ENCODE measurements around the gene HAO2.
A peak's percentile ranks its signal among the peaks of the same experiment; 100 is the strongest.

The HAO2 gene

DNA sequence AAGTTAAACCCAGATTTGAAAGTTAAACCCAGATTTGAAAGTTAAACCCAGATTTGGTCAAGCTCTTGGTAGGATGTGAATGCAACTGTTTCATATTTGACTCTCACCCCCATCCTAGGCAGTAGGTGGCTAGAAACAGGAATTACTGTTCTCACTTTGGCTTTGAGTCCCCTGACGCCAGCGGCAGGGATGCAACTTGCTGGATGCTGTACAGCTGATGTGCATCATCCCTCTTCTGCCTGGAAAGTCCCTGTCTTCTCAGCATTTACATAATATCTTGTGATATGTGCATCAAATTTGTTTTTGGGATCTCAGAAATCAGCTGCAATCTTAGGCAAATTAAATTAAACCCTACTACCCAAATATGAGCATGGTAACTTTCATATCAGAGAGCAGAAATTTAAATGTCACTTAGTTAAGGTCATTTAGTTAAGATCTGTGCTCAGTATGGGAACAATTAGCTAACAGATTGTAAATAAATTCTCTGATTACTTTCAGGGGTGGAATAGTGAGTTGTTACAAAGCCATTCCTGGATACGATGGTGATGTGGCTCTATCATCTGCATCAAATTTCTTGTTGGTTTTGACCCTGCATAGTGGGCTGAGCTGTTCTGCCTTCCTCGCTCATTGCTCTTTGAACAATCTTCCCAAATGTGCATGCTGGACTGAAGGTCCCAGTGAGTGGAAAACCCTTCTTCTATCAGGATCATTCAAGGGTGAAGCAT lies 6.8 kb upstream of the HAO2 start:
- no CpG with 5 or more reads among the region's 4 CpGs for WGBS (ENCODE audit: insufficient coverage, insufficient read length)
- no peaks in the 10 kb centered on the region for H3K36me3 ChIP-seq (ENCODE audit: control insufficient read depth, insufficient read depth, low read length)
- no peak for DNase-seq (ENCODE audit: low read depth, low spot score)
- H3K9me3 ChIP-seq (ENCODE audit: control insufficient read depth, insufficient read depth, low read length) = no peaks in the 10 kb centered on the region; the same call in 1 of the 2 replicates
- H3K27ac ChIP-seq (ENCODE audit: low read length) = no peak overlapping the region
- no peak overlapping the region for H3K4me3 ChIP-seq (ENCODE audit: low read length)
- H3K4me1 ChIP-seq (ENCODE audit: control insufficient read depth, insufficient read depth, low read length) = 0 out of 2 replicates have a peak, but pooled peaks cover 1% of the 10 kb centered on the region
- H3K27me3 ChIP-seq (ENCODE audit: control insufficient read depth, insufficient read depth, low read length) = no peaks in the 10 kb centered on the region

GRCh38 chr1:119363162-119363561 lies 5.4 kb upstream of the HAO2 start:
- no peaks in the 10 kb centered on the region for H3K27me3 ChIP-seq (ENCODE audit: control insufficient read depth, insufficient read depth, low read length)
- no CpG with 5 or more reads among the region's 7 CpGs for WGBS (ENCODE audit: insufficient coverage, insufficient read length)
- H3K36me3 ChIP-seq (ENCODE audit: control insufficient read depth, insufficient read depth, low read length) = no peaks in the 10 kb centered on the region
- no peak for DNase-seq (ENCODE audit: low read depth, low spot score)
- H3K27ac ChIP-seq (ENCODE audit: low read length) = no peak overlapping the region
- no peaks in the 10 kb centered on the region; the same call in 1 of the 2 replicates for H3K9me3 ChIP-seq (ENCODE audit: control insufficient read depth, insufficient read depth, low read length)
- 0 out of 2 replicates have a peak, but pooled peaks cover 1% of the 10 kb centered on the region for H3K4me1 ChIP-seq (ENCODE audit: control insufficient read depth, insufficient read depth, low read length)
- no peak overlapping the region for H3K4me3 ChIP-seq (ENCODE audit: low read length)

- Histone ChIP-seq H3K27ac (ENCODE audit: low read length) (no peak overlapping the region), H3K4me3 (ENCODE audit: low read length) (no peak overlapping the region), H3K9me3 (ENCODE audit: control insufficient read depth, insufficient read depth, low read length) (no peaks in the 10 kb centered on the region; the same call in 1 of the 2 replicates), H3K27me3 (ENCODE audit: control insufficient read depth, insufficient read depth, low read length) (no peaks in the 10 kb centered on the region), H3K4me1 (ENCODE audit: control insufficient read depth, insufficient read depth, low read length) (0 out of 2 replicates have a peak, but pooled peaks cover 1% of the 10 kb centered on the region), H3K36me3 (ENCODE audit: control insufficient read depth, insufficient read depth, low read length) (no peaks in the 10 kb centered on the region)
- WGBS (ENCODE audit: insufficient coverage, insufficient read length) = no CpG with 5 or more reads among the region's 4 CpGs
- no peak for DNase-seq (ENCODE audit: low read depth, low spot score)
Observed at GRCh38 chr1:119364640-119365039, 3.9 kb upstream of the HAO2 start.

DNA sequence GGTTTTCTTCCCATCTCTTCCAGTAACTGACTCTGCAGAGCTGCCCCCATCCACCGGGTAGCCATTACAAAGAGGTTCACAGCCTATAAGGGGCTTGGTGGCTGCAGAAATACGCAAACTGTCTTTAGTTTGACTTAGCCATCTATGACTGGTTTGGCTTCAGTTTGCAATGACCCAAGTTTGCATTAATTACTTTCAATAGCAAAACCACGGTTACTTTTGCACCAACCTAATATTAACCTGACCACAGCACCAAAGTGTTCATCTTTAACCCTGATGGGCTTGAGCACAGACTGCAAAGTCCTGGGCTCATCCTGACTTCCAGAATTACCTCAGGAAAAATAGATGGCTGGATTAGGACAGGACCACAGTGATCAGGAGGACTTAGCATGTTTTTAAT lies 2.2 kb upstream of the HAO2 start:
- Histone ChIP-seq H3K9me3 (ENCODE audit: control insufficient read depth, insufficient read depth, low read length) (no peaks in the 10 kb centered on the region; the same call in 1 of the 2 replicates), H3K27ac (ENCODE audit: low read length) (no peak overlapping the region), H3K4me3 (ENCODE audit: low read length) (no peak overlapping the region), H3K4me1 (ENCODE audit: control insufficient read depth, insufficient read depth, low read length) (0 out of 2 replicates have a peak, but pooled peaks cover 1% of the 10 kb centered on the region), H3K27me3 (ENCODE audit: control insufficient read depth, insufficient read depth, low read length) (no peaks in the 10 kb centered on the region), H3K36me3 (ENCODE audit: control insufficient read depth, insufficient read depth, low read length) (no peaks in the 10 kb centered on the region)
- no peak for DNase-seq (ENCODE audit: low read depth, low spot score)
- WGBS (ENCODE audit: insufficient coverage, insufficient read length) = no CpG with 5 or more reads among the region's 3 CpGs

- Histone ChIP-seq H3K27me3 (ENCODE audit: control insufficient read depth, insufficient read depth, low read length) (no peaks in the 10 kb centered on the region), H3K4me1 (ENCODE audit: control insufficient read depth, insufficient read depth, low read length) (0 out of 2 replicates have a peak, but pooled peaks cover 1% of the 10 kb centered on the region), H3K36me3 (ENCODE audit: control insufficient read depth, insufficient read depth, low read length) (no peaks in the 10 kb centered on the region), H3K27ac (ENCODE audit: low read length) (no peak overlapping the region), H3K9me3 (ENCODE audit: control insufficient read depth, insufficient read depth, low read length) (no peaks in the 10 kb centered on the region), H3K4me3 (ENCODE audit: low read length) (no peak overlapping the region)
- WGBS (ENCODE audit: insufficient coverage, insufficient read length) = no CpG with 5 or more reads among the region's 13 CpGs
- DNase-seq (ENCODE audit: low read depth, low spot score) = no peak
Observed at GRCh38 chr1:119367432-119368124, 1.0 kb upstream of the HAO2 start.

DNA sequence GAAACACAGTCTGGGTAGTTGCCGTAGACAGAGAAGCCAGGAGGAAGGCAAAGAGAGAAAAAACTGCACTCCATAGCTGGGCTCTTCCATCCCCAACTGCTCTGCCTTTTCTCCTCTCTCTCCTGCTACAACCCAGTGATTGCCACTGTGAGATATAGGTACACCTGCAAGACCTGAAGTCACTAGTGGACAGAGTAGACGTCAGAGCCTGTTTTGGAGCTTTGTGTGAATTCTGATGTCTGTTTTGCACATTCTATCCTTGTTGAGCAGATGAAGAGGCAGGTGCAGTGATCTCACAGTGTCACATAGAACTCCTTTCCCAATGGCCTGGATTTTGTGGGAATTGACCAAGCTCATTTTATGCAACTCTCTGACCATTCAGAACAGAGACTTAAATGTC lies 2.2 kb downstream of the HAO2 start:
- Histone ChIP-seq H3K4me1 (ENCODE audit: control insufficient read depth, insufficient read depth, low read length) (no peaks in the 10 kb centered on the region), H3K27me3 (ENCODE audit: control insufficient read depth, insufficient read depth, low read length) (no peaks in the 10 kb centered on the region), H3K9me3 (ENCODE audit: control insufficient read depth, insufficient read depth, low read length) (no peaks in the 10 kb centered on the region), H3K36me3 (ENCODE audit: control insufficient read depth, insufficient read depth, low read length) (no peaks in the 10 kb centered on the region), H3K4me3 (ENCODE audit: low read length) (no peak overlapping the region), H3K27ac (ENCODE audit: low read length) (no peak overlapping the region)
- WGBS (ENCODE audit: insufficient coverage, insufficient read length) = no CpG with 5 or more reads among the region's 2 CpGs
- DNase-seq (ENCODE audit: low read depth, low spot score) = no peak

DNA sequence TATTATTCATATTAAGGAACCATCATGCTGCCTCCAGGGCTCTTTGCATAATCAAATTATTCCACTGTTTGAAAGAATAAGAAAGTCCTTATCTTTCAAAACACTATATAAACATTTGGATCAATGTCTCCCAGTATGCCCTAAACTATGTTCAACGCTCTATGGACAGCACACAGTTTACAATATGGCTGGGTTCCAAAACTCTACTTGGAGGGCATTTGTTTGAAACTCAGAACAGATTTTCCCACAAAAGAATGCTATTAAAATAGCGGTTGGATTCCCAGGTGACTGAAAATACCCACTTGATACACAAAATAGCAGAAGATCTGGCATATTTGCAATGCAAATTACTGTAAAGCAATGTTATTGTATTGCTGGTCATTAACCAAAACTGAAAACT lies 3.2 kb downstream of the HAO2 start:
- peaks cover 1% of the 10 kb centered on the region; the same call in 1 of the 2 replicates for H3K4me1 ChIP-seq (ENCODE audit: control insufficient read depth, insufficient read depth, low read length)
- no peaks in the 10 kb centered on the region for H3K36me3 ChIP-seq (ENCODE audit: control insufficient read depth, insufficient read depth, low read length)
- whole genome bisulfite sequencing (ENCODE audit: insufficient coverage, insufficient read length) = no CpG with 5 or more reads among the region's 2 CpGs
- H3K9me3 ChIP-seq (ENCODE audit: control insufficient read depth, insufficient read depth, low read length) = no peaks in the 10 kb centered on the region
- H3K27ac ChIP-seq (ENCODE audit: low read length) = no peak overlapping the region
- DNase-seq (ENCODE audit: low read depth, low spot score) = no peak
- no peaks in the 10 kb centered on the region for H3K27me3 ChIP-seq (ENCODE audit: control insufficient read depth, insufficient read depth, low read length)
- no peak overlapping the region for H3K4me3 ChIP-seq (ENCODE audit: low read length)

- peaks cover 1% of the 10 kb centered on the region; the same call in 1 of the 2 replicates for H3K4me1 ChIP-seq (ENCODE audit: control insufficient read depth, insufficient read depth, low read length)
- H3K27me3 ChIP-seq (ENCODE audit: control insufficient read depth, insufficient read depth, low read length) = no peaks in the 10 kb centered on the region
- H3K9me3 ChIP-seq (ENCODE audit: control insufficient read depth, insufficient read depth, low read length) = no peaks in the 10 kb centered on the region
- peak; percentile 64 for DNase-seq (ENCODE audit: low read depth, low spot score)
- H3K4me3 ChIP-seq (ENCODE audit: low read length) = no peak overlapping the region
- H3K27ac ChIP-seq (ENCODE audit: low read length) = no peak overlapping the region
- WGBS (ENCODE audit: insufficient coverage, insufficient read length) = 100% methylated on average over 1 of the region's 6 CpGs
- H3K36me3 ChIP-seq (ENCODE audit: control insufficient read depth, insufficient read depth, low read length) = no peaks in the 10 kb centered on the region
Observed at GRCh38 chr1:119372503-119373086, 4.0 kb downstream of the HAO2 start.

DNA sequence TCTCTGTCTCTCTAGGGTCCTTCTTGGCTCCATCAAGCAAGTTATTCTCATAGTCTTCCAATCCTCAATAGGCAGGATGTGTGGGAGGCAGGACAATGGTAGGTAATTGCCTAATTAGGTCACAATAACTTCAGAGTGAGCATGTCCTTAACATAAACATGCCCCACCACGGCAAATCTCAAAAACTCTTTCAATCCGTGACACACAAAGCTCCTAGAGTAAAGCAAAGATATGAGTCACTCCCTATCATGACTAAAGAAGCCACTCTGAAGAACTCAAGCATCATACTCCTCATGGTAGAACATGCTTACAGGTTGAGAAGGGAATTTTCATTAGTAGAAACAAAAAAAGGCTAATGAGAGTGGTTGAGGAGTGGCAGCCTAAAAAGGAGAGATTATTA lies 4.9 kb downstream of the HAO2 start:
- H3K4me1 ChIP-seq (ENCODE audit: control insufficient read depth, insufficient read depth, low read length) = peaks cover 1% of the 10 kb centered on the region; the same call in 1 of the 2 replicates
- H3K36me3 ChIP-seq (ENCODE audit: control insufficient read depth, insufficient read depth, low read length) = no peaks in the 10 kb centered on the region
- H3K27ac ChIP-seq (ENCODE audit: low read length) = no peak overlapping the region
- WGBS (ENCODE audit: insufficient coverage, insufficient read length) = no CpG with 5 or more reads among the region's 2 CpGs
- H3K9me3 ChIP-seq (ENCODE audit: control insufficient read depth, insufficient read depth, low read length) = no peaks in the 10 kb centered on the region
- H3K27me3 ChIP-seq (ENCODE audit: control insufficient read depth, insufficient read depth, low read length) = no peaks in the 10 kb centered on the region
- H3K4me3 ChIP-seq (ENCODE audit: low read length) = no peak overlapping the region
- no peak for DNase-seq (ENCODE audit: low read depth, low spot score)

DNA sequence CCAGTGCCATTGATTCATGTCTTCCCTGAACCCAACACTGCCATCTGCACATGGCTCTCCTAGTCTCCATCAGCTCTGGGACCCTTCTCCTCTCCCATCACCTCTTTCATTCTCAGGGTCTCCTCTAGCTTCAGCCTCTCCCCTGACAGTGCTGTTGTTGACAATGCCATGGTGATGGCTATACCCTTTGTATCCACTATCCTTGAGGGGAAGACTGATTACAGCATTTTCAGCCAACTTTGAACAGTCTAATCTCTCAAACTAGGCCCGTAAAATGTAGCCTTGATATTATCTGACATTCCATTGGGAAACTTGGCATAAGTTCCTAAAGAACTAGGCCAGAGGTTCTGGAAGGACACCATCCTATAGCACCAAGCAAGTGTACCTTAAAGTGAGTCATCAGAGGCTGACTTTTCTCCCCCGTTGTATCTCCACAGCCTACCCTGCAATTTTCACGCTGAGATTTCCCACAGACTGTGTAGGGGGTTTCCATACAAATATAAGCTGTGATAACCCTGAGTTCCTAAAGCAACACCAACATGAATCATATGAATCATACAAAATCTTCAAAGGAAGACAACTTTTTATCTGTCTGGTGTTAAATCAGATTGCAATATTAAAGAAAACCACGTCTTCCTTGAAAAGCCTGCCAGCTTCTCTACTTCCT lies 5.8 kb downstream of the HAO2 start:
- Histone ChIP-seq H3K27me3 (ENCODE audit: control insufficient read depth, insufficient read depth, low read length) (no peaks in the 10 kb centered on the region), H3K27ac (ENCODE audit: low read length) (no peak overlapping the region), H3K4me3 (ENCODE audit: low read length) (no peak overlapping the region), H3K4me1 (ENCODE audit: control insufficient read depth, insufficient read depth, low read length) (peaks cover 1% of the 10 kb centered on the region; the same call in 1 of the 2 replicates), H3K9me3 (ENCODE audit: control insufficient read depth, insufficient read depth, low read length) (no peaks in the 10 kb centered on the region), H3K36me3 (ENCODE audit: control insufficient read depth, insufficient read depth, low read length) (no peaks in the 10 kb centered on the region)
- DNase-seq (ENCODE audit: low read depth, low spot score) = no peak
- no CpG with 5 or more reads among the region's 4 CpGs for WGBS (ENCODE audit: insufficient coverage, insufficient read length)

Data from iPS DF 6.9 (cell line).